Measurements from ENCODE around the gene TANC1.

GRCh38 chr2:159267921-159268320 is 299.5 kb downstream of the TANC1 start:
- TF ChIP-seq CTCF (conservative IDR thresholded peaks at IDR 0.05; ENCODE audit: low read depth, low read length), result no peak
- no peak for TF ChIP-seq POLR2A (IDR thresholded peaks at IDR 0.05; ENCODE audit: low read depth, low read length)
- no peak for TF ChIP-seq MAZ (IDR thresholded peaks at IDR 0.05; ENCODE audit: borderline replicate concordance, low read depth, low read length)
- TF ChIP-seq MAFK (IDR thresholded peaks at IDR 0.05; ENCODE audit: low read depth, low read length), result no peak
- TF ChIP-seq ELK1 (IDR thresholded peaks at IDR 0.05; ENCODE audit: borderline replicate concordance, low read depth, low read length), result no peak
- TF ChIP-seq RAD21 (IDR thresholded peaks at IDR 0.05; ENCODE audit: low read length), result no peak
- no peak for TF ChIP-seq SMC3 (IDR thresholded peaks at IDR 0.05; ENCODE audit: low read depth, low read length)
- TF ChIP-seq RFX5 (IDR thresholded peaks at IDR 0.05; ENCODE audit: low read depth, low read length), result no peak
- no peak for TF ChIP-seq CHD1 (IDR thresholded peaks at IDR 0.05; ENCODE audit: low read depth, low read length)
- TF ChIP-seq CEBPB (IDR thresholded peaks at IDR 0.05; ENCODE audit: low read depth, low read length), result no peak
- no peak for TF ChIP-seq USF2 (IDR thresholded peaks at IDR 0.05; ENCODE audit: low read depth, low read length)

Data from IMR-90 (cell line).